Measurements from ENCODE around the gene TCF12. TPM values are rescaled to one million over a fixed set of nuclear protein-coding genes. Genes with fewer than 3 reads are reported as not detected.

The TCF12 gene
- total RNA-seq, 2 donors from 2014 or later: 91.8 to 107 TPM

- no peaks in the 10 kb centered on the region for H3K9me3 ChIP-seq
- TF ChIP-seq, protein P1, sequence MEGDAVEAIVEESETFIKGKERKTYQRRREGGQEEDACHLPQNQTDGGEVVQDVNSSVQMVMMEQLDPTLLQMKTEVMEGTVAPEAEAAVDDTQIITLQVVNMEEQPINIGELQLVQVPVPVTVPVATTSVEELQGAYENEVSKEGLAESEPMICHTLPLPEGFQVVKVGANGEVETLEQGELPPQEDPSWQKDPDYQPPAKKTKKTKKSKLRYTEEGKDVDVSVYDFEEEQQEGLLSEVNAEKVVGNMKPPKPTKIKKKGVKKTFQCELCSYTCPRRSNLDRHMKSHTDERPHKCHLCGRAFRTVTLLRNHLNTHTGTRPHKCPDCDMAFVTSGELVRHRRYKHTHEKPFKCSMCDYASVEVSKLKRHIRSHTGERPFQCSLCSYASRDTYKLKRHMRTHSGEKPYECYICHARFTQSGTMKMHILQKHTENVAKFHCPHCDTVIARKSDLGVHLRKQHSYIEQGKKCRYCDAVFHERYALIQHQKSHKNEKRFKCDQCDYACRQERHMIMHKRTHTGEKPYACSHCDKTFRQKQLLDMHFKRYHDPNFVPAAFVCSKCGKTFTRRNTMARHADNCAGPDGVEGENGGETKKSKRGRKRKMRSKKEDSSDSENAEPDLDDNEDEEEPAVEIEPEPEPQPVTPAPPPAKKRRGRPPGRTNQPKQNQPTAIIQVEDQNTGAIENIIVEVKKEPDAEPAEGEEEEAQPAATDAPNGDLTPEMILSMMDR (IDR thresholded peaks at IDR 0.05): no peak
- no peaks in the 10 kb centered on the region for H3K4me1 ChIP-seq (ENCODE audit: control insufficient read depth in 1 of 2, low read depth in 2 of 2)
- H3K4me3 ChIP-seq: no peak overlapping the region
- H3K27ac ChIP-seq: no peak overlapping the region
- ATAC-seq (ENCODE audit: insufficient number of reproducible peaks, low FRiP score, low read depth) (no peak), DNase-seq (ENCODE audit: low spot score) (no peak)
- H3K27me3 ChIP-seq (replicated peaks; ENCODE audit: insufficient read depth): no peaks in the 10 kb centered on the region
- no peaks in the 10 kb centered on the region for H3K36me3 ChIP-seq
Observed at GRCh38 chr15:57296473-57297162, 378.2 kb downstream of the TCF12 start.

DNA sequence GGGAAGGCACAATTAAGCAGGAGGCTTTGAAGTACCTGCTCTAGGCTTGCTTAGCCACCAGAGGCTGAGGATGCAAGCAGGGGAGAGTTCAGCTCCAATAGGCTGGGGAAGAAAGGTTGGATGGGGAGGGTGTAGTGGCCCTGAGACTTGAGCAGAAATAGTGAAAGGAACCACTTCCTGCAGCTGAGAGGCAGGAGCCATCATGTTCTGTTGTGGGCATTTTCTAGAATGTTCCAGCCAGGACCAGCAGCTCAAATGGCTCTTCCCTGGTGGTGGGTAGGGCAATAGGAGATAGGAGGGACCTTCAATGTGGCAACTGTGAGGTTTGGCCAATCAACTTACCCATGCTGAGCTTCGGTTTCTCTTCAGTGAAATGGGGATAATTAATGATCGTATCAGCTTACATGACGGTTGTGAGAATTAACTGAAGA, 378.7 kb downstream of the TCF12 start:
- ATAC-seq (ENCODE audit: insufficient number of reproducible peaks, low FRiP score, low read depth): no peak
- Histone ChIP-seq H3K27me3 (replicated peaks; ENCODE audit: insufficient read depth) (no peaks in the 10 kb centered on the region), H3K9me3 (no peaks in the 10 kb centered on the region), H3K36me3 (no peaks in the 10 kb centered on the region), H3K4me3 (no peak overlapping the region), H3K4me1 (ENCODE audit: control insufficient read depth in 1 of 2, low read depth in 2 of 2) (no peaks in the 10 kb centered on the region), H3K27ac (no peak overlapping the region)
- no peak for DNase-seq (ENCODE audit: low spot score)
- TF ChIP-seq, protein P1 (IDR thresholded peaks at IDR 0.05): no peak

DNA sequence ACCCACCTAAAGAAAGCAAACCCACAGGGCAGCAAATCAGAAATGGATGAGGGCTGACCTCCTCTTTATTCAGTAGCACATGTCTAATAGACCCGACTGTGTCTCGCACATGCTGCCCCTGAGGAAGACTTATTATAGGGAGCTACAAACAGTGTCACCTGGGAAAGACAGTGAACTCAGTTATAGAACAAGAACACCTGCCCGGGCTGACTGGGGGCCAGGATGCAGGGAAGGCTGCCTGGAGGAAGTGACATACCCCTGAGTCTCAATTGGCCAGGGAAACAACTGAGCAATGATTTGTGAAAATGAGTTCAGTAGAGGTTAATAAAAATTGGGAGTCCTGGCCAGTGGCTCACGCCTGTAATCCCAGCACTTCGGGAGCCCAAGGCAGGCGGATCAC, 379.2 kb downstream of the TCF12 start:
- no peaks in the 10 kb centered on the region for H3K9me3 ChIP-seq
- H3K4me3 ChIP-seq: no peak overlapping the region
- TF ChIP-seq, protein P1 (IDR thresholded peaks at IDR 0.05): no peak

DNA sequence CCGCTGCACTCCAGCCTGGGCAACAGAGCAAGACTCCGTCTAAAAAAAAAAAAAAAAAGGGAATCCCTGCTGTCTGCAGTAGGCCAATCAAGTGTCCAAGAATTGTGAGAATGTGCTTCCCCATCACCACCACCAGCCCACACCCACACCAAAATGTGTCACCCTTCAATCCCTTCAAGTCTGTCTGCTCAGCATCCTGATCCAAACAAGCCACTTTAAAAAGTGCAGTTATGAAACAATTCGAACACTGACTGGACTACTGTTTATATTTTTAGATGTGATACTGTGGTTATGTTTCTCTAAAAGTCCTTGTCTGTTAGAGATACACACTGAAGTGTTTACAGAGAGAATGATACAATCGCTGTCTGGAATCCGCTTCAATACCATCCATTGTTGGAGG, 379.8 kb downstream of the TCF12 start:
- no peaks in the 10 kb centered on the region for H3K9me3 ChIP-seq
- no peaks in the 10 kb centered on the region for H3K36me3 ChIP-seq
- ATAC-seq (ENCODE audit: insufficient number of reproducible peaks, low FRiP score, low read depth): no peak
- DNase-seq (ENCODE audit: low spot score): no peak
- no peaks in the 10 kb centered on the region for H3K27me3 ChIP-seq (replicated peaks; ENCODE audit: insufficient read depth)
- no peak overlapping the region for H3K27ac ChIP-seq
- H3K4me1 ChIP-seq (ENCODE audit: control insufficient read depth in 1 of 2, low read depth in 2 of 2): no peaks in the 10 kb centered on the region
- no peak overlapping the region for H3K4me3 ChIP-seq
- TF ChIP-seq, protein P1 (IDR thresholded peaks at IDR 0.05): no peak

More for the DNA sequence above, 379.2 kb downstream of the TCF12 start:
- Histone ChIP-seq H3K27ac (no peak overlapping the region), H3K27me3 (replicated peaks; ENCODE audit: insufficient read depth) (no peaks in the 10 kb centered on the region), H3K4me1 (ENCODE audit: control insufficient read depth in 1 of 2, low read depth in 2 of 2) (no peaks in the 10 kb centered on the region), H3K36me3 (no peaks in the 10 kb centered on the region)
- DNase-seq (ENCODE audit: low spot score) (no peak), ATAC-seq (ENCODE audit: insufficient number of reproducible peaks, low FRiP score, low read depth) (no peak)

GRCh38 chr15:57298843-57299550, 380.6 kb downstream of the TCF12 start:
- Histone ChIP-seq H3K9me3 (no peaks in the 10 kb centered on the region), H3K27me3 (replicated peaks; ENCODE audit: insufficient read depth) (no peaks in the 10 kb centered on the region), H3K27ac (no peak overlapping the region), H3K4me1 (ENCODE audit: control insufficient read depth in 1 of 2, low read depth in 2 of 2) (no peaks in the 10 kb centered on the region), H3K4me3 (no peak overlapping the region), H3K36me3 (no peaks in the 10 kb centered on the region)
- TF ChIP-seq, protein P1 (IDR thresholded peaks at IDR 0.05): no peak
- no peak for DNase-seq (ENCODE audit: low spot score)
- no peak for ATAC-seq (ENCODE audit: insufficient number of reproducible peaks, low FRiP score, low read depth)
